ENCODE data around the gene ACTR2.
"Not testable (repeated sequence)": the region's sequence is repeated elsewhere in the genome, so short reads cannot be mapped to it uniquely, and the experiment has no call there.

The ACTR2 gene

GRCh38 chr2:65313126-65313953 is 85.7 kb downstream of the ACTR2 start:
- no peak for DNase-seq (ENCODE audit: low spot score)

GRCh38 chr2:65313954-65314256 is 86.3 kb downstream of the ACTR2 start:
- no peak for DNase-seq (ENCODE audit: low spot score)

DNA sequence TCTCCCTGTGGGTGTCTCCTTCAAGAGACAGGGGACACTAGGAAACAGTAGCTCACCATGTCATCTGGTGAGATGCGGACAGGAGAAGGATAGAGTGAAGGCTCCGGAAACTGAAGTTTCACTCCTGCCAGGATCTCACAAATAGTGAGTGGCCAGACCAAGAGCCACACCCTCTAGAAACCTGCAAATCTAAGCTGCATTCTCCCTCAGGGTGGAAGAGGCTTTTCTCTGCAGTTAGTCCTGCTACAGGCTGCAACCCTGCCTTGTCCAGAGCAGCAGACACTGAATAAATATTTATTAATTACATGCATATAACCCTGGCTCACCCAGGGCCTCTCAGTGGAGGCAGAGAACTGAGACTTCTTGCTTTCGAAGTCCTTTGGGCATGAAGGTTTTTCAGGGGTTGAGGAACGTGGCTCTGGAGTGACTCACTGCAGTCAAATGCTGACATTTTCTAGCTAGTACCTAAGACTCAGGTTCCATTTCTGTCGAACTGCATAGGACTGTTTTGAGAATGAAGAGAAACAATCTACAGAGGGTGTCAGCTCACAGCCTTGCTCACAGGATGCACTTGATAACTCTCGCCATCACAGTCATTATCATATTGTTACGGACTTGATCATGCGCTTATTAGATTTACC is 87.3 kb downstream of the ACTR2 start:
- no peak for DNase-seq (ENCODE audit: low spot score)

- no peak for DNase-seq (ENCODE audit: low spot score)
Measured at GRCh38 chr2:65316072-65316471, 88.4 kb downstream of the ACTR2 start.

DNA sequence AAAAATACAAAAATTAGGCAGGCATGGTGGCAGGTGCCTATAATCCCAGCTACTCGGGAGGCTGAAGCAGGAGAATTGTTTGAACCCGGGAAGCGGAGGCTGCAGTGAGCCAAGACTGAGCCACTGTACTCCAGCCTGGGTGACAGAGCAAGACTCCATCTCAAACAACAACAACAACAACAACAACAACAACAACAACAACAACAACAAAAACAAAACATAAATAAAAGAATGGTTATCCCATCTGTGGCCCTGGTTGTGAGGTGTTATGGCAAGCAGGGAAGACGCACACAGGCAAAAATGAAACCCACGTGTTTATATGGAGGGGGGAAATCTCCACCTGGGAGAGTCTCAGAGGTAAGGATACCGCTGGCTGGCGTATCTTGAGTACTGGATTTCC is 89.7 kb downstream of the ACTR2 start:
- DNase-seq (ENCODE audit: low spot score) = not testable (repeated sequence)

GRCh38 chr2:65317841-65318240 is 90.2 kb downstream of the ACTR2 start:
- DNase-seq (ENCODE audit: low spot score) = no peak

GRCh38 chr2:65319072-65319673 is 91.5 kb downstream of the ACTR2 start:
- DNase-seq (ENCODE audit: low spot score) = no peak

DNA sequence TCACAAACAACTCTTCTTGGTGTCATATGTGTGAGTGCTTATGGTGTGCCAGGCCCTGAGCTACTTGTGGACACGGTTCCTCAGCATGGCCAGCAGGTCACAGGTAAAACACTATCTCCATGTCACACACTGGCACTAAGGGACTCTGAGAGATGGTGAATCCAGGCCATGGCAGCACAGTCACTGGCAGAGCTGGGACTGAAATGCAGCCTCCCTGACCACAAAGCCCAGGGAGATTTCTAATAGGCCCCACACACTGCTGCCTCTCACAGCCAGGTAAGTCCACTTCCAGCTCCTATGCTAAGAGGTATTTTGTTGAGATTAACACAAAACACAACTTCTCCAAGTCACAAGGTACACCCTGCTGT is 92.0 kb downstream of the ACTR2 start:
- DNase-seq (ENCODE audit: low spot score) = no peak

GRCh38 chr2:65320042-65320725 is 92.6 kb downstream of the ACTR2 start:
- DNase-seq (ENCODE audit: low spot score) = no peak

Measured in CD4-positive, alpha-beta T cell treated with Interleukin-6 at 100 ng/mL for 8 hours (primary cell).